RWPE2 (cell line): Measurements from ENCODE around the gene MYO5A.
"Not testable (repeated sequence)": the region's sequence is repeated elsewhere in the genome, so short reads cannot be mapped to it uniquely, and the experiment has no call there.

Source experiments
- ATAC-seq: fragments of 200-7000 bp; cut with Tn5 transposase; 3 replicates; pipeline ENCODE4 v1.9.1; 2021; ENCODE audit warnings: low read depth
- DNase-seq: peaks from one replicate; pipeline ENCODE4 v3.0.0-alpha.2; 2020; ENCODE audit warnings: low spot score
- H3K27ac ChIP-seq: fragments of 450-650 bp; 2 replicates; pipeline ENCODE4 v1.5.1; 2017; ENCODE audit warnings: mild to moderate bottlenecking; ENCODE audit not compliant: poor library complexity, severe bottlenecking
- H3K27me3 ChIP-seq: fragments of 250-450 bp; sonication (Bioruptor Pico); 2 replicates; pipeline ENCODE4 v1.5.1; 2021; ENCODE audit warnings: mild to moderate bottlenecking, moderate library complexity; ENCODE audit not compliant: insufficient read depth, poor library complexity, severe bottlenecking
- H3K36me3 ChIP-seq: fragments of 250-450 bp; sonication (Bioruptor Pico); 2 replicates; pipeline ENCODE4 v1.5.1; 2020; ENCODE audit warnings: low read depth, mild to moderate bottlenecking, moderate library complexity
- H3K4me1 ChIP-seq: fragments of 250-450 bp; sonication (Bioruptor Pico); 2 replicates; pipeline ENCODE4 v1.5.1; 2021; ENCODE audit warnings: mild to moderate bottlenecking, moderate library complexity; ENCODE audit not compliant: insufficient read depth, poor library complexity, severe bottlenecking
- H3K4me3 ChIP-seq: fragments of 250-450 bp; sonication (Bioruptor Pico); 2 replicates; pipeline ENCODE4 v1.5.1; 2021; ENCODE audit warnings: mild to moderate bottlenecking, moderate library complexity; ENCODE audit not compliant: severe bottlenecking
- H3K9me3 ChIP-seq: fragments of 250-450 bp; sonication (Bioruptor Pico); 2 replicates; pipeline ENCODE4 v1.5.1; 2021; ENCODE audit warnings: mild to moderate bottlenecking, moderate library complexity; ENCODE audit not compliant: severe bottlenecking
- CTCF ChIP-seq: fragments of 450-650 bp; IDR thresholded peaks from one replicate; pipeline ENCODE4 v1.5.1; 2017; ENCODE audit warnings: mild to moderate bottlenecking, moderate library complexity; ENCODE audit not compliant: poor library complexity, severe bottlenecking

Gene MYO5A

GRCh38 chr15:52417521-52417920 is 111.2 kb downstream of the MYO5A start:
- peak; percentile 74 for ATAC-seq
- H3K4me3 ChIP-seq: no peak overlapping the region
- no peak for DNase-seq
- no peak for TF ChIP-seq CTCF
- no peaks in the 10 kb centered on the region for H3K27me3 ChIP-seq
- H3K4me1 ChIP-seq: peaks cover 5% of the 10 kb centered on the region
- no peaks in the 10 kb centered on the region for H3K9me3 ChIP-seq
- H3K27ac ChIP-seq: peak overlapping the region; percentile 29
- peaks cover 12% of the 10 kb centered on the region for H3K36me3 ChIP-seq

GRCh38 chr15:52416566-52416965 is 112.1 kb downstream of the MYO5A start:
- DNase-seq, ATAC-seq, H3K4me3 ChIP-seq, H3K27me3 ChIP-seq, H3K36me3 ChIP-seq, H3K9me3 ChIP-seq, H3K4me1 ChIP-seq: not testable (repeated sequence)
- H3K27ac ChIP-seq: peak overlapping the region; percentile 29

GRCh38 chr15:52415628-52416027 is 113.1 kb downstream of the MYO5A start:
- peak; percentile 51; the same call in 1 of the 3 replicates for ATAC-seq
- Histone ChIP-seq H3K9me3 (no peaks in the 10 kb centered on the region), H3K4me3 (no peak overlapping the region), H3K36me3 (peaks cover 8% of the 10 kb centered on the region), H3K27me3 (no peaks in the 10 kb centered on the region), H3K4me1 (peaks cover 5% of the 10 kb centered on the region), H3K27ac (peak overlapping the region; percentile 29)
- no peak for DNase-seq
- TF ChIP-seq CTCF: no peak

GRCh38 chr15:52414936-52415335 is 113.7 kb downstream of the MYO5A start:
- DNase-seq: no peak
- Histone ChIP-seq H3K9me3 (no peaks in the 10 kb centered on the region), H3K36me3 (peaks cover 8% of the 10 kb centered on the region), H3K4me3 (no peak overlapping the region), H3K27me3 (no peaks in the 10 kb centered on the region), H3K27ac (no peak overlapping the region), H3K4me1 (peaks cover 5% of the 10 kb centered on the region)
- no peak for TF ChIP-seq CTCF
- ATAC-seq: no peak

DNA sequence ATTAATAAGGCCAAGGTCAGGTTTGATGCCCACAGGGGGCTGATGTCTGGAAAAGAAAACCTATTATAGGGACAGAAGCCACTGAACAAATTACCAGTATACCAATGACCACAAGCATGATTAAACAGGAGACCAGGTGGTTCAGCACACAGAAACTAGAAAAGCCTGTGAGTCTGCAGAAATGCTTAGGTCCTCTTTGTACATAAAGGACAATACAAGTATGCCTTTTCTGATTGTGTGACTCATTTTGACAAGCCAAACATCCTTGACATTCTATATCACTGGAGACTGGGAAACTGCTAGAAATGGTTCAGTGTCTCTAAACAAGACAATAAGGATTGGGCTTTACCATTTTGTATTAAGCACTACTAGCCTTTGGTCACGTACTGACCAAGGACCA is 119.9 kb downstream of the MYO5A start:
- DNase-seq: no peak
- H3K4me1 ChIP-seq: no peaks in the 10 kb centered on the region
- no peak overlapping the region for H3K4me3 ChIP-seq
- H3K36me3 ChIP-seq: peaks cover 6% of the 10 kb centered on the region; the same call in 1 of the 2 replicates
- H3K27ac ChIP-seq: no peak overlapping the region
- no peaks in the 10 kb centered on the region for H3K9me3 ChIP-seq
- no peaks in the 10 kb centered on the region for H3K27me3 ChIP-seq
- TF ChIP-seq CTCF: no peak
- ATAC-seq: peak; percentile 45; the same call in 1 of the 3 replicates
